Measurements from ENCODE around the gene PDILT.

DNA sequence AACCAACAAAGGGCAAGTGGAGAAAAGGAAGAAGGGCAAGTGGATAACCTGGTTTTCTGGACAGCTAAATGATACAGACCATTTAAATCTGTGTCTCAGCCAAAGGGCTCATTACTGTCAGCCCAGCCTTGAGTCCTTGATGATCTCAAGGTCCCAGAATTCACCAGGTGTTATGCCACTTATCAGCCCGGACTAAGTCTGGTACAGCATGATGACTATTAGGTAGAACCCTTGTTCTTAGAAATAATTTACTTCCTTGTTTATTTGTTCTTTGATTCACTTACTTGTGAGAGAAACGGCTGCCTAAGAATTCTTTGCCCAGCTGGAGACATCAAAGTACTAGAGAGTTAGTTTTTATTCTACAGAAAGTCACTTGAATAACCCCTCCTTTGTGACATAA lies 3.5 kb downstream of the PDILT start:
- TF ChIP-seq, protein P1, sequence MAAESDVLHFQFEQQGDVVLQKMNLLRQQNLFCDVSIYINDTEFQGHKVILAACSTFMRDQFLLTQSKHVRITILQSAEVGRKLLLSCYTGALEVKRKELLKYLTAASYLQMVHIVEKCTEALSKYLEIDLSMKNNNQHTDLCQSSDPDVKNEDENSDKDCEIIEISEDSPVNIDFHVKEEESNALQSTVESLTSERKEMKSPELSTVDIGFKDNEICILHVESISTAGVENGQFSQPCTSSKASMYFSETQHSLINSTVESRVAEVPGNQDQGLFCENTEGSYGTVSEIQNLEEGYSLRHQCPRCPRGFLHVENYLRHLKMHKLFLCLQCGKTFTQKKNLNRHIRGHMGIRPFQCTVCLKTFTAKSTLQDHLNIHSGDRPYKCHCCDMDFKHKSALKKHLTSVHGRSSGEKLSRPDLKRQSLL (tag by site-specific recombination; IDR thresholded peaks at IDR 0.05): no peak
- TF ChIP-seq, protein P2, sequence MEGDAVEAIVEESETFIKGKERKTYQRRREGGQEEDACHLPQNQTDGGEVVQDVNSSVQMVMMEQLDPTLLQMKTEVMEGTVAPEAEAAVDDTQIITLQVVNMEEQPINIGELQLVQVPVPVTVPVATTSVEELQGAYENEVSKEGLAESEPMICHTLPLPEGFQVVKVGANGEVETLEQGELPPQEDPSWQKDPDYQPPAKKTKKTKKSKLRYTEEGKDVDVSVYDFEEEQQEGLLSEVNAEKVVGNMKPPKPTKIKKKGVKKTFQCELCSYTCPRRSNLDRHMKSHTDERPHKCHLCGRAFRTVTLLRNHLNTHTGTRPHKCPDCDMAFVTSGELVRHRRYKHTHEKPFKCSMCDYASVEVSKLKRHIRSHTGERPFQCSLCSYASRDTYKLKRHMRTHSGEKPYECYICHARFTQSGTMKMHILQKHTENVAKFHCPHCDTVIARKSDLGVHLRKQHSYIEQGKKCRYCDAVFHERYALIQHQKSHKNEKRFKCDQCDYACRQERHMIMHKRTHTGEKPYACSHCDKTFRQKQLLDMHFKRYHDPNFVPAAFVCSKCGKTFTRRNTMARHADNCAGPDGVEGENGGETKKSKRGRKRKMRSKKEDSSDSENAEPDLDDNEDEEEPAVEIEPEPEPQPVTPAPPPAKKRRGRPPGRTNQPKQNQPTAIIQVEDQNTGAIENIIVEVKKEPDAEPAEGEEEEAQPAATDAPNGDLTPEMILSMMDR (tag by site-specific recombination; IDR thresholded peaks at IDR 0.05): no peak
- no peak for TF ChIP-seq ZNF202 (tag by site-specific recombination; IDR thresholded peaks at IDR 0.05; ENCODE audit: borderline replicate concordance)
- no peak for TF ChIP-seq ZNF23 (tag by site-specific recombination; IDR thresholded peaks at IDR 0.05; ENCODE audit: borderline replicate concordance)
- no peak for TF ChIP-seq ZNF48 (tag by site-specific recombination; IDR thresholded peaks at IDR 0.05)
- TF ChIP-seq, protein P3, sequence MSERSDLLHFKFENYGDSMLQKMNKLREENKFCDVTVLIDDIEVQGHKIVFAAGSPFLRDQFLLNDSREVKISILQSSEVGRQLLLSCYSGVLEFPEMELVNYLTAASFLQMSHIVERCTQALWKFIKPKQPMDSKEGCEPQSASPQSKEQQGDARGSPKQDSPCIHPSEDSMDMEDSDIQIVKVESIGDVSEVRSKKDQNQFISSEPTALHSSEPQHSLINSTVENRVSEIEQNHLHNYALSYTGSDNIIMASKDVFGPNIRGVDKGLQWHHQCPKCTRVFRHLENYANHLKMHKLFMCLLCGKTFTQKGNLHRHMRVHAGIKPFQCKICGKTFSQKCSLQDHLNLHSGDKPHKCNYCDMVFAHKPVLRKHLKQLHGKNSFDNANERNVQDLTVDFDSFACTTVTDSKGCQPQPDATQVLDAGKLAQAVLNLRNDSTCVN (tag by site-specific recombination; optimal IDR thresholded peaks at IDR 0.05): no peak
- no peak for TF ChIP-seq ZNF146 (tag by site-specific recombination; IDR thresholded peaks at IDR 0.05)
- TF ChIP-seq, protein P4, sequence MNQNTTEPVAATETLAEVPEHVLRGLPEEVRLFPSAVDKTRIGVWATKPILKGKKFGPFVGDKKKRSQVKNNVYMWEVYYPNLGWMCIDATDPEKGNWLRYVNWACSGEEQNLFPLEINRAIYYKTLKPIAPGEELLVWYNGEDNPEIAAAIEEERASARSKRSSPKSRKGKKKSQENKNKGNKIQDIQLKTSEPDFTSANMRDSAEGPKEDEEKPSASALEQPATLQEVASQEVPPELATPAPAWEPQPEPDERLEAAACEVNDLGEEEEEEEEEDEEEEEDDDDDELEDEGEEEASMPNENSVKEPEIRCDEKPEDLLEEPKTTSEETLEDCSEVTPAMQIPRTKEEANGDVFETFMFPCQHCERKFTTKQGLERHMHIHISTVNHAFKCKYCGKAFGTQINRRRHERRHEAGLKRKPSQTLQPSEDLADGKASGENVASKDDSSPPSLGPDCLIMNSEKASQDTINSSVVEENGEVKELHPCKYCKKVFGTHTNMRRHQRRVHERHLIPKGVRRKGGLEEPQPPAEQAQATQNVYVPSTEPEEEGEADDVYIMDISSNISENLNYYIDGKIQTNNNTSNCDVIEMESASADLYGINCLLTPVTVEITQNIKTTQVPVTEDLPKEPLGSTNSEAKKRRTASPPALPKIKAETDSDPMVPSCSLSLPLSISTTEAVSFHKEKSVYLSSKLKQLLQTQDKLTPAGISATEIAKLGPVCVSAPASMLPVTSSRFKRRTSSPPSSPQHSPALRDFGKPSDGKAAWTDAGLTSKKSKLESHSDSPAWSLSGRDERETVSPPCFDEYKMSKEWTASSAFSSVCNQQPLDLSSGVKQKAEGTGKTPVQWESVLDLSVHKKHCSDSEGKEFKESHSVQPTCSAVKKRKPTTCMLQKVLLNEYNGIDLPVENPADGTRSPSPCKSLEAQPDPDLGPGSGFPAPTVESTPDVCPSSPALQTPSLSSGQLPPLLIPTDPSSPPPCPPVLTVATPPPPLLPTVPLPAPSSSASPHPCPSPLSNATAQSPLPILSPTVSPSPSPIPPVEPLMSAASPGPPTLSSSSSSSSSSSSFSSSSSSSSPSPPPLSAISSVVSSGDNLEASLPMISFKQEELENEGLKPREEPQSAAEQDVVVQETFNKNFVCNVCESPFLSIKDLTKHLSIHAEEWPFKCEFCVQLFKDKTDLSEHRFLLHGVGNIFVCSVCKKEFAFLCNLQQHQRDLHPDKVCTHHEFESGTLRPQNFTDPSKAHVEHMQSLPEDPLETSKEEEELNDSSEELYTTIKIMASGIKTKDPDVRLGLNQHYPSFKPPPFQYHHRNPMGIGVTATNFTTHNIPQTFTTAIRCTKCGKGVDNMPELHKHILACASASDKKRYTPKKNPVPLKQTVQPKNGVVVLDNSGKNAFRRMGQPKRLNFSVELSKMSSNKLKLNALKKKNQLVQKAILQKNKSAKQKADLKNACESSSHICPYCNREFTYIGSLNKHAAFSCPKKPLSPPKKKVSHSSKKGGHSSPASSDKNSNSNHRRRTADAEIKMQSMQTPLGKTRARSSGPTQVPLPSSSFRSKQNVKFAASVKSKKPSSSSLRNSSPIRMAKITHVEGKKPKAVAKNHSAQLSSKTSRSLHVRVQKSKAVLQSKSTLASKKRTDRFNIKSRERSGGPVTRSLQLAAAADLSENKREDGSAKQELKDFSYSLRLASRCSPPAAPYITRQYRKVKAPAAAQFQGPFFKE (tag by site-specific recombination; IDR thresholded peaks at IDR 0.05; ENCODE audit: borderline replicate concordance): no peak
- TF ChIP-seq ZNF140 (tag by site-specific recombination; IDR thresholded peaks at IDR 0.05): no peak
- TF ChIP-seq ZNF677 (tag by site-specific recombination; IDR thresholded peaks at IDR 0.05): no peak
- TF ChIP-seq, protein P5, sequence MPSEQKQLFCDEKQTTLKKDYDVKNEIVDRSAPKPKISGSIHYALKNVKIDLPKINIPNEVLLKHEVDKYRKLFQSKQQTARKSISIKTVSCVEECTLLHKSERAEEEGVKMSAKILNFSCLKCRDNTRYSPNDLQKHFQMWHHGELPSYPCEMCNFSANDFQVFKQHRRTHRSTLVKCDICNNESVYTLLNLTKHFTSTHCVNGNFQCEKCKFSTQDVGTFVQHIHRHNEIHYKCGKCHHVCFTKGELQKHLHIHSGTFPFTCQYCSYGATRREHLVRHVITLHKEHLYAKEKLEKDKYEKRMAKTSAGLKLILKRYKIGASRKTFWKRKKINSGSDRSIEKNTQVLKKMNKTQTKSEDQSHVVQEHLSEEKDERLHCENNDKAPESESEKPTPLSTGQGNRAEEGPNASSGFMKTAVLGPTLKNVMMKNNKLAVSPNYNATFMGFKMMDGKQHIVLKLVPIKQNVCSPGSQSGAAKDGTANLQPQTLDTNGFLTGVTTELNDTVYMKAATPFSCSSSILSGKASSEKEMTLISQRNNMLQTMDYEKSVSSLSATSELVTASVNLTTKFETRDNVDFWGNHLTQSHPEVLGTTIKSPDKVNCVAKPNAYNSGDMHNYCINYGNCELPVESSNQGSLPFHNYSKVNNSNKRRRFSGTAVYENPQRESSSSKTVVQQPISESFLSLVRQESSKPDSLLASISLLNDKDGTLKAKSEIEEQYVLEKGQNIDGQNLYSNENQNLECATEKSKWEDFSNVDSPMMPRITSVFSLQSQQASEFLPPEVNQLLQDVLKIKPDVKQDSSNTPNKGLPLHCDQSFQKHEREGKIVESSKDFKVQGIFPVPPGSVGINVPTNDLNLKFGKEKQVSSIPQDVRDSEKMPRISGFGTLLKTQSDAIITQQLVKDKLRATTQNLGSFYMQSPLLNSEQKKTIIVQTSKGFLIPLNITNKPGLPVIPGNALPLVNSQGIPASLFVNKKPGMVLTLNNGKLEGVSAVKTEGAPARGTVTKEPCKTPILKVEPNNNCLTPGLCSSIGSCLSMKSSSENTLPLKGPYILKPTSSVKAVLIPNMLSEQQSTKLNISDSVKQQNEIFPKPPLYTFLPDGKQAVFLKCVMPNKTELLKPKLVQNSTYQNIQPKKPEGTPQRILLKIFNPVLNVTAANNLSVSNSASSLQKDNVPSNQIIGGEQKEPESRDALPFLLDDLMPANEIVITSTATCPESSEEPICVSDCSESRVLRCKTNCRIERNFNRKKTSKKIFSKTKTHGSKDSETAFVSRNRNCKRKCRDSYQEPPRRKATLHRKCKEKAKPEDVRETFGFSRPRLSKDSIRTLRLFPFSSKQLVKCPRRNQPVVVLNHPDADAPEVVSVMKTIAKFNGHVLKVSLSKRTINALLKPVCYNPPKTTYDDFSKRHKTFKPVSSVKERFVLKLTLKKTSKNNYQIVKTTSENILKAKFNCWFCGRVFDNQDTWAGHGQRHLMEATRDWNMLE (tag by site-specific recombination; conservative IDR thresholded peaks at IDR 0.05; ENCODE audit: low read depth): no peak
- no peak for TF ChIP-seq MYNN (tag by site-specific recombination; IDR thresholded peaks at IDR 0.05; ENCODE audit: borderline replicate concordance)
- TF ChIP-seq, protein P6, sequence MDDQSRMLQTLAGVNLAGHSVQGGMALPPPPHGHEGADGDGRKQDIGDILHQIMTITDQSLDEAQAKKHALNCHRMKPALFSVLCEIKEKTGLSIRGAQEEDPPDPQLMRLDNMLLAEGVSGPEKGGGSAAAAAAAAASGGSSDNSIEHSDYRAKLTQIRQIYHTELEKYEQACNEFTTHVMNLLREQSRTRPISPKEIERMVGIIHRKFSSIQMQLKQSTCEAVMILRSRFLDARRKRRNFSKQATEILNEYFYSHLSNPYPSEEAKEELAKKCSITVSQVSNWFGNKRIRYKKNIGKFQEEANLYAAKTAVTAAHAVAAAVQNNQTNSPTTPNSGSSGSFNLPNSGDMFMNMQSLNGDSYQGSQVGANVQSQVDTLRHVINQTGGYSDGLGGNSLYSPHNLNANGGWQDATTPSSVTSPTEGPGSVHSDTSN (CRISPR knock-in tag; IDR thresholded peaks at IDR 0.05): no peak

Data from HEK293 (cell line).